Upper lobe of right lung (tissue), 1 donor: Measurements from ENCODE around the gene METTL27. TPM values are rescaled to one million over a fixed set of nuclear protein-coding genes. Genes with fewer than 3 reads are reported as not detected.
A peak's percentile ranks its signal among the peaks of the same experiment; 100 is the strongest.
"Not testable (repeated sequence)": the region's sequence is repeated elsewhere in the genome, so short reads cannot be mapped to it uniquely, and the experiment has no call there.

Experiments
- ATAC-seq: fragments of 200-7000 bp; cut with Tn5 transposase; one replicate; pipeline ENCODE4 v1.9.1; 2020; ENCODE audit warnings: mild to moderate bottlenecking, moderate library complexity
- DNase-seq: peaks from one replicate; pipeline ENCODE4 v3.0.0-alpha.2; 2020
- H3K27ac ChIP-seq: fragments of 200-600 bp; one replicate; pipeline ENCODE4 v1.8.0; 2022
- H3K27me3 ChIP-seq: fragments of 200-600 bp; one replicate; pipeline ENCODE4 v1.8.0; 2022; ENCODE audit warnings: mild to moderate bottlenecking
- H3K36me3 ChIP-seq: fragments of 200-600 bp; one replicate; pipeline ENCODE4 v1.8.0; 2022
- H3K4me1 ChIP-seq: fragments of 200-600 bp; one replicate; pipeline ENCODE4 v1.8.0; 2022
- H3K4me3 ChIP-seq: fragments of 200-600 bp; one replicate; pipeline ENCODE4 v1.8.0; 2022; ENCODE audit warnings: mild to moderate bottlenecking
- H3K9me3 ChIP-seq: fragments of 200-600 bp; one replicate; pipeline ENCODE4 v1.8.0; 2022
- intact Hi-C: fragments of 100-400 bp; cut with DNase I; formaldehyde crosslinking; loops from one replicate; pipeline ENCODE4 v1.11.0; 2022
- total RNA-seq: library from RNA; stranded (reverse); fragmentation: NEBNext Ultra II Directional; extraction: Animal tissue kit (Norgen Biotek cat#: 25700); gene quantifications from one replicate; pipeline ENCODE4 v1.2.1, GENCODE V29; 2021
- TF ChIP-seq, protein P1 (sequence below): fragments of 200-600 bp; IDR thresholded peaks from one replicate; pipeline ENCODE4 v1.8.0; 2022; ENCODE audit warnings: antibody characterized with exemption
- donor health status: DM: no; HTN: yes; CAD: no; lungs with severe emphysema.

The METTL27 gene
- total RNA-seq, 1 donor from 2014 or later, result 2.3 TPM

DNA sequence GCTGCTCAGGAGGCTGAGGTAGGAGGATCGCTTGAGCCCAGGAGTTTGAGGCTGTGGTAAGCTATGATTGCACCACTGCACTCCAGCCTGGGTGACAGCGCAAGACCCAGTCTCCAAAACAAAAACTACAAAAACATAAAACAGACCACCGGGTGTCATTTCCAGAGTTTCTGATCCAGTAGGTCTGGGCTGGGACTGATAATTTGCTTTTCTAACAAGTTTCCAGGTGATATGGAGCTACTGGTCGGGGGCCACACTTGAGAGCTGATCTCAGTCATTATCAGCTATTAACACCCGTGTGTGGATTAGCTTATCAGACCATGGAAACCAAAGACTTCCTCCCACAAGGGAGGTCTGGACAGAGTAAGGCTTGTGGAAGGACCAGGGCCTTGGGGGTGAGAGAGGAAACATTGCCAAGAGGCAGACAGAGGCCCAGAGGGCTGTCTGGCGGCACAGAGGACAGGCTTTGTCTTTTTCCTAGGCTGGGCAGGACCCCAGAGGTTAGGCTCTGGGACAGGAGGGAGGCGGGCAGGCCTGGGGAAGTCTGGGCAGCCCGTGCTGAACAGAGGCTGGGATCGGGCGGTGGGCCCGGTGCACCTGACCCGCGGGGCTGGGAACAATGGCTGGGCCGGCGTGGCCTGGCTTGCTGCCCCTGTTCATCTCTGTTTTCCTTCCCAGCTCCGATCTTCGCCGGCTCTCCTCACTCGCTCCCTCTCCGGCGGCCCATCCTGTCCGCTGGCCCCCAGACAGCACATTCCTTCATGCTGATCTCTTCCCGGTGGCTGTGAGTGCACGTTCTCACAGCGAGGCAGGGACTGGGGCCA lies 43.9 kb upstream of the METTL27 start:
- Histone ChIP-seq H3K4me1 (peaks cover 21% of the 10 kb centered on the region), H3K4me3 (no peak overlapping the region)
- no peak for DNase-seq

DNA sequence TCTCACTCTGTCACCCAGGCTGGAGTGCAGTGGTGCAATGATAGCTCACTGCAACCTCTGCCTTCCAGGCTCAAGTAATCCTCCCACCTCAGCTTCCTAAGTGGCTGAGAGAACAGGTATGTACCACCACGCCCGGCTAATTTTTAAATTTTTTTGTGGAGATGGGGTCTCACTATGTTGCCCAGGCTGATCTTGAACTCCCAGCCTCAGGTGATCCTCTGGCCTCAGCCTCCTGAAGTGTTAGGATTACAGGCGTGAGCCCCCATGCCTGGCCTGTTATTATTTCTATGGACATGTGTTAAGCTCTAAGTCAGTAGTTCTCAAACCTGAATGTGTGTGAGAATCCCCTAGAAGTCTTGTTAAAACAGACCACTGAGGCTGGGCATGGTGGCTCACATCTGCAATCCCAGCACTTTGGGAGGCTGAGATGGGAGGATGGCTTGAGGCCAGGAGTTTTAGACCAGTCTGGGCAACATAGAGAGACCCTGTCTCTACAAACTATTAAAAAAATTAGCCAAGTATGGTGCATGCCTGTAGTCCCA lies 43.2 kb upstream of the METTL27 start:
- Histone ChIP-seq H3K27me3 (peaks cover 5% of the 10 kb centered on the region), H3K4me3 (no peak overlapping the region), H3K36me3 (no peaks in the 10 kb centered on the region), H3K9me3 (no peaks in the 10 kb centered on the region), H3K4me1 (peaks cover 25% of the 10 kb centered on the region), H3K27ac (peak overlapping the region; percentile 85)
- TF ChIP-seq, protein P1, sequence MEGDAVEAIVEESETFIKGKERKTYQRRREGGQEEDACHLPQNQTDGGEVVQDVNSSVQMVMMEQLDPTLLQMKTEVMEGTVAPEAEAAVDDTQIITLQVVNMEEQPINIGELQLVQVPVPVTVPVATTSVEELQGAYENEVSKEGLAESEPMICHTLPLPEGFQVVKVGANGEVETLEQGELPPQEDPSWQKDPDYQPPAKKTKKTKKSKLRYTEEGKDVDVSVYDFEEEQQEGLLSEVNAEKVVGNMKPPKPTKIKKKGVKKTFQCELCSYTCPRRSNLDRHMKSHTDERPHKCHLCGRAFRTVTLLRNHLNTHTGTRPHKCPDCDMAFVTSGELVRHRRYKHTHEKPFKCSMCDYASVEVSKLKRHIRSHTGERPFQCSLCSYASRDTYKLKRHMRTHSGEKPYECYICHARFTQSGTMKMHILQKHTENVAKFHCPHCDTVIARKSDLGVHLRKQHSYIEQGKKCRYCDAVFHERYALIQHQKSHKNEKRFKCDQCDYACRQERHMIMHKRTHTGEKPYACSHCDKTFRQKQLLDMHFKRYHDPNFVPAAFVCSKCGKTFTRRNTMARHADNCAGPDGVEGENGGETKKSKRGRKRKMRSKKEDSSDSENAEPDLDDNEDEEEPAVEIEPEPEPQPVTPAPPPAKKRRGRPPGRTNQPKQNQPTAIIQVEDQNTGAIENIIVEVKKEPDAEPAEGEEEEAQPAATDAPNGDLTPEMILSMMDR, result no peak
- DNase-seq (no peak), ATAC-seq (no peak)
- intact Hi-C loops, result no loop called here

More for the DNA sequence above, 43.9 kb upstream of the METTL27 start:
- peak; percentile 52 for ATAC-seq
- peak overlapping the region; percentile 85 for H3K27ac ChIP-seq
- no peaks in the 10 kb centered on the region for H3K9me3 ChIP-seq
- H3K36me3 ChIP-seq, result no peaks in the 10 kb centered on the region
- peaks cover 5% of the 10 kb centered on the region for H3K27me3 ChIP-seq
- TF ChIP-seq, protein P1, result no peak
- intact Hi-C loops, result no loop called here

DNA sequence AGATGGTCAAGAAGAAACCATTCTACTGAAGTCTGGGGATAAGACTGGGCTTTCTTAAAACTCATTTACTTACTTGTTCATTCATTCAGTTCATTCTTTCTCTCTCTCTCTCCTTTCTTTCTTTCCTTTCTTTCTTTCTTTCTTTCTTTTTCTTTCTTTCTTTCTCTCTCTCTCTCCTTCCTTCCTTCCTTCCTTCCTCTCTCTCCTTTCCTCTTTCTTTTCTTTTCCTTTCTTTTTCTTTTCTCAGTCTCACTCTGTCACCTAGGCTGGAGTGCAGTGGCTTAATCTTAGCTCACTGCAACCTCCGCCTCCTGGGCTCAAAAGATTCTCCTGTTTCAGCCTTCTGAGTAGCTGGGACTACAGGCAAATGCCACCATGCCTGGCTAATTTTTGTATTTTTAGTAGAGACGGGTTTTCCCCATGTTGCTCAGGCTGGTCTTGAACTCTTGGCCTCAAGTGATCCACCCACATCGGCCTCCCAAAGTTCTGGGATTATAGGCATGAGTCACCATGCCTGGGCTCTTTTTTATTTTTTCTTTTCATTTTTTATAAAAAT lies 42.6 kb upstream of the METTL27 start:
- H3K4me1 ChIP-seq, result peaks cover 29% of the 10 kb centered on the region
- H3K9me3 ChIP-seq, H3K4me3 ChIP-seq, H3K27ac ChIP-seq, H3K36me3 ChIP-seq, intact Hi-C loops, DNase-seq, ATAC-seq, H3K27me3 ChIP-seq: not testable (repeated sequence)

DNA sequence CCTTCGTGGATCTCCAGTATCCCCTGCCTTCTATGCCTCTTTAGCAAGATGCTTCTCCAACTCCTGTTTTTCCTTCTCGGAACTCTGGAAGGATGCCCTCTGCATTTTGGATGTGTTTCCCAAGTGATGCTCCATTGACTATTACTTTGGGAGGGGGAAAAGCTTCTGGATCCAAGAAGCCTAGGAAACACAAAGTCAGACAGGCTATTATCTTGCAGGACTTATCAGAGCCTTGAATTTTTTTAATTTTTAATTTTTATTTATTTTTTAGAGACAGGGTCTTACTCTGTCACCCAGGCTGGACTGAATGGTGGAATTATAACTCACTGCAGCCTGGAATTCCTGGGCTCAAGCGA lies 39.7 kb upstream of the METTL27 start:
- no peak for DNase-seq
- no peak for ATAC-seq
- Histone ChIP-seq H3K27ac (peak overlapping the region; percentile 75), H3K4me1 (peaks cover 36% of the 10 kb centered on the region), H3K9me3 (no peaks in the 10 kb centered on the region), H3K36me3 (no peaks in the 10 kb centered on the region), H3K27me3 (peaks cover under 1% of the 10 kb centered on the region), H3K4me3 (no peak overlapping the region)
- intact Hi-C loops, result no loop called here
- TF ChIP-seq, protein P1, result no peak

DNA sequence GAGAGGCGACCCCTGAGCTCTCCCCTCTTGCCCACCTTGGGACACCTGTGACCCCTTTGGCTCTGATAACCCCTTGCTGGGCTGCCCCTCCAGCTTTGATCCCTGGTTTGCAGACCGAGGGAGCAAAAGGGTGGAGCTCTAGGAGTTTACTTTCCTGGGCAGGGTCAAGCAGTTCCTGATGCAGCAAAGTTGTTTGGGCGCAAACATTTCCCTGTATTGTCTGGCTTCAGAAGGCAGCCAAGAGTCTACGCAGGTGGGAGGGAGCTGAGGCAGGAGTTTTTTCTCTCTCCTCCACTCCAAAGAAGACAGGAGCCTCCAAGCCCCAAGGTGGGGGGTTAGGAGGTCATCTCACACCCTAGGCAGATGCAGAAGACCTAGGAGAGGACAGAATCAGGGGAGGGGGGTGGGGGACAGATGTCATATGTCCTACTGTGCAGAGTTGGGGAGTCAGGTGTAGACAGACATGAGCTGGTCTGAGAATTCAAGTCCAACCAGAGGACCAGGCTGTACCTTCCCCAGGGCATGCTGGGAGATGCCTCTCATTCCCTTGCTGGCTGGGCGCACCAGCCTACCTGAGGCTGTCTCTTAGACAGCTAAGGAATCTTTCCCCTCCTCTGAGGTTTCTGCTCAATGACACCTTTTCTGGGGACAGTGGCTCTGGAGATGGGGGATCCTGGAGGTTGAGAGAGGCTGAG lies 39.2 kb upstream of the METTL27 start:
- H3K4me3 ChIP-seq, result no peak overlapping the region
- intact Hi-C loops, result no loop called here
- peaks cover 31% of the 10 kb centered on the region for H3K4me1 ChIP-seq
- no peaks in the 10 kb centered on the region for H3K36me3 ChIP-seq
- no peaks in the 10 kb centered on the region for H3K27me3 ChIP-seq
- peak overlapping the region; percentile 75 for H3K27ac ChIP-seq
- H3K9me3 ChIP-seq, result no peaks in the 10 kb centered on the region
- TF ChIP-seq, protein P1, result no peak
- ATAC-seq (no peak), DNase-seq (no peak)
